Activated CD8-positive, alpha-beta memory T cell treated with anti-CD3 and anti-CD28 coated beads for 4 hours (primary cell): ENCODE data around the gene VASH1.

Experiments
- DNase-seq, 2 donors: peaks; one replicate each; pipeline ENCODE4 v3.0.0-alpha.2; 2020; ENCODE audit warnings: low read depth in 2 of 2

The VASH1 gene

GRCh38 chr14:76829650-76830421 is 68.6 kb downstream of the VASH1 start:
- no peak for DNase-seq

- DNase-seq: no peak
Measured at GRCh38 chr14:76830556-76830955, 69.3 kb downstream of the VASH1 start.

- no peak for DNase-seq
Measured at GRCh38 chr14:76832503-76832988, 71.3 kb downstream of the VASH1 start.
